Measurements from ENCODE around the gene SSH2.

Gene SSH2

GRCh38 chr17:29614349-29615047 is 315.5 kb downstream of the SSH2 start:
- no peak overlapping the region for H2AFZ ChIP-seq (ENCODE audit: low read depth, low read length)
- H4K20me1 ChIP-seq (ENCODE audit: insufficient read depth, low read length): peaks cover 19% of the 10 kb centered on the region
- TF ChIP-seq EZH2 (IDR thresholded peaks at IDR 0.05; ENCODE audit: borderline replicate concordance, low read depth, low read length, severe bottlenecking) (no peak), CTCF (IDR thresholded peaks at IDR 0.05; ENCODE audit: borderline replicate concordance, extremely low read depth, low read length, poor library complexity, severe bottlenecking) (no peak)
- peaks cover 34% of the 10 kb centered on the region for H3K4me1 ChIP-seq (ENCODE audit: insufficient read depth, low read length)
- H3K9me3 ChIP-seq (ENCODE audit: insufficient read depth, low read length, severe bottlenecking): no peaks in the 10 kb centered on the region
- H3K4me2 ChIP-seq (ENCODE audit: insufficient read depth, low read length): no peak overlapping the region
- peaks cover 4% of the 10 kb centered on the region for H3K36me3 ChIP-seq (ENCODE audit: insufficient read depth, low read length)
- no peak overlapping the region for H3K27ac ChIP-seq (ENCODE audit: low read length)
- ATAC-seq (ENCODE audit: insufficient read depth, low read depth): no peak
- H3K27me3 ChIP-seq (ENCODE audit: insufficient read depth, low read length, poor library complexity): peaks cover 12% of the 10 kb centered on the region
- no peak overlapping the region for H3K4me3 ChIP-seq (ENCODE audit: low read depth in 1 of 2, low read length in 2 of 2)
- no peak for DNase-seq
- H3K9ac ChIP-seq (ENCODE audit: low read depth, low read length): no peak overlapping the region
- H3K79me2 ChIP-seq (ENCODE audit: insufficient read depth, low read length): no peaks in the 10 kb centered on the region

DNA sequence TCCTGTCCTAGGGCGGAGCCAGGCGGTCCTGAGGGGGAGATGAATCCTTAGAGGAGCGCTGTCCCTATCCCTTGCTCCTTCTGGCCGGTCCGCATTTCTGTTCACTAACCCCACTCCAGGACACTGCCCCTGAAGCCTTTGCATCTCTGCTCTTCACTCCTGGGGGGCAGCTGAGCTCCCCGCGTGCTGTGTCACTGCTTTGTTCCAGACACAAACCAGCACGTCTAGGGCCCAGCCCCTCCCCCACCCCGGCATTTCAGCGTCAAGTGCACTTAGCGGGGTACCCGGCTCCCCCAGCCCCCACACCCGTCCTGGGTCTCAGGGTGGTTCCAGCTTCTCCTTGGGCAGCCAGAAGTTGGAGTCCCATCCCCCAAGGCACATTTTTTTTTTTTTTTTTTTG is 316.2 kb downstream of the SSH2 start:
- H3K9ac ChIP-seq (ENCODE audit: low read depth, low read length): no peak overlapping the region
- no peak overlapping the region for H3K4me2 ChIP-seq (ENCODE audit: insufficient read depth, low read length)
- peaks cover 12% of the 10 kb centered on the region for H3K27me3 ChIP-seq (ENCODE audit: insufficient read depth, low read length, poor library complexity)
- peaks cover 10% of the 10 kb centered on the region for H3K36me3 ChIP-seq (ENCODE audit: insufficient read depth, low read length)
- ATAC-seq (ENCODE audit: insufficient read depth, low read depth): no peak
- H3K4me3 ChIP-seq (ENCODE audit: low read depth in 1 of 2, low read length in 2 of 2): no peak overlapping the region
- no peaks in the 10 kb centered on the region for H3K79me2 ChIP-seq (ENCODE audit: insufficient read depth, low read length)
- H4K20me1 ChIP-seq (ENCODE audit: insufficient read depth, low read length): peaks cover 21% of the 10 kb centered on the region
- no peaks in the 10 kb centered on the region for H3K9me3 ChIP-seq (ENCODE audit: insufficient read depth, low read length, severe bottlenecking)
- TF ChIP-seq CTCF (IDR thresholded peaks at IDR 0.05; ENCODE audit: borderline replicate concordance, extremely low read depth, low read length, poor library complexity, severe bottlenecking) (no peak), EZH2 (IDR thresholded peaks at IDR 0.05; ENCODE audit: borderline replicate concordance, low read depth, low read length, severe bottlenecking) (no peak)
- peaks cover 34% of the 10 kb centered on the region for H3K4me1 ChIP-seq (ENCODE audit: insufficient read depth, low read length)
- H3K27ac ChIP-seq (ENCODE audit: low read length): no peak overlapping the region
- no peak for DNase-seq
- no peak overlapping the region for H2AFZ ChIP-seq (ENCODE audit: low read depth, low read length)

DNA sequence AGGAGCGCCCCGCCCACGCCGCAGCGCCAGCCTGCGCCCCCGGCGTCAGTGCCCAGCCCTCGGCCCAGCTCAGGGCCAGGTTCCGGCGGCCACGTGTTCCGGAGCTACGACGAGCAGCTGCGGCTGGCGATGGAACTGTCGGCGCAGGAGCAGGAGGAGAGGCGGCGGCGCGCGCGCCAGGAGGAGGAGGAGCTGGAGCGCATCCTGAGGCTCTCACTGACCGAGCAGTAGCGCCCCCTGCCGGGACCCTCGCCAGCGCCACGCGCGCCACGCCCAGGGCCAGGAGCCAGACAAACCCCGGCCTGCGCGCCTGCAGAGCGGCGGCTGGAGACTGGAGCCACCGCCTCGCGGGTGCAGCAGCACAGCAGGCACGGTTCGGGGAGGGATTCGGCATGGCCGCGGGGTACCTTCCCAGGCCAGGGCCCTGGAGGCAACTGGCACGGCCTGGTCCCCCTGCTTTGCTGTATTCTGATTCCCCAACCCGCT is 316.6 kb downstream of the SSH2 start:
- no peak overlapping the region for H3K27ac ChIP-seq (ENCODE audit: low read length)
- no peaks in the 10 kb centered on the region for H3K9me3 ChIP-seq (ENCODE audit: insufficient read depth, low read length, severe bottlenecking)
- TF ChIP-seq EZH2 (IDR thresholded peaks at IDR 0.05; ENCODE audit: borderline replicate concordance, low read depth, low read length, severe bottlenecking): no peak
- TF ChIP-seq CTCF (IDR thresholded peaks at IDR 0.05; ENCODE audit: borderline replicate concordance, extremely low read depth, low read length, poor library complexity, severe bottlenecking): peak; percentile 3
- DNase-seq (no peak), ATAC-seq (ENCODE audit: insufficient read depth, low read depth) (no peak)
- H4K20me1 ChIP-seq (ENCODE audit: insufficient read depth, low read length): peaks cover 24% of the 10 kb centered on the region
- H3K27me3 ChIP-seq (ENCODE audit: insufficient read depth, low read length, poor library complexity): peaks cover 12% of the 10 kb centered on the region
- H3K79me2 ChIP-seq (ENCODE audit: insufficient read depth, low read length): no peaks in the 10 kb centered on the region
- no peak overlapping the region for H2AFZ ChIP-seq (ENCODE audit: low read depth, low read length)
- no peak overlapping the region for H3K4me3 ChIP-seq (ENCODE audit: low read depth in 1 of 2, low read length in 2 of 2)
- H3K4me1 ChIP-seq (ENCODE audit: insufficient read depth, low read length): peaks cover 33% of the 10 kb centered on the region
- peaks cover 10% of the 10 kb centered on the region for H3K36me3 ChIP-seq (ENCODE audit: insufficient read depth, low read length)
- H3K9ac ChIP-seq (ENCODE audit: low read depth, low read length): no peak overlapping the region
- H3K4me2 ChIP-seq (ENCODE audit: insufficient read depth, low read length): no peak overlapping the region
